OCI-LY7 (cell line): ENCODE measurements around the gene IL9R. TPM values are rescaled to one million over a fixed set of nuclear protein-coding genes. Genes with fewer than 3 reads are reported as not detected.
"Not testable (repeated sequence)": the region's sequence is repeated elsewhere in the genome, so short reads cannot be mapped to it uniquely, and the experiment has no call there.

Source experiments
- BruUV-seq: library from RNA; stranded (reverse); fragments of 400-500 nt; replicated peaks from 2 replicates; lab custom pipeline; 2021; lab: Mats Ljungman, UMichigan
- CTCF ChIA-PET: fragments of 300-600 bp; sonication (Branson Sonifier 250); formaldehyde crosslinking; loops from one replicate; lab custom pipeline; 2022; ENCODE audit warnings: antibody characterized with exemption; ENCODE audit not compliant: unreplicated experiment; lab: Charles Lee
- POLR2A ChIA-PET: fragments of 300-600 bp; sonication (Branson Sonifier 250); formaldehyde crosslinking; loops from one replicate; lab custom pipeline; 2022; ENCODE audit warnings: antibody characterized with exemption; lab: Charles Lee
- DNase-seq: peaks from one replicate; pipeline ENCODE4 v3.0.0-alpha.2; 2015; ENCODE audit warnings: low spot score
- H2AFZ ChIP-seq: fragments of 200-600 bp; sonication (generic), shearing (Covaris generic); 2 replicates; pipeline ENCODE4 v1.6.1; 2014; ENCODE audit warnings: mild to moderate bottlenecking, antibody characterized with exemption, low read length, moderate library complexity
- H3K27ac ChIP-seq: fragments of 200-600 bp; sonication (generic); 2 replicates; pipeline ENCODE4 v1.5.1; 2014; ENCODE audit warnings: mixed run types, low read depth, mild to moderate bottlenecking, moderate library complexity, low read length, inconsistent platforms; ENCODE audit not compliant: poor library complexity, severe bottlenecking
- H3K36me3 ChIP-seq: fragments of 200-600 bp; sonication (generic); 2 replicates; pipeline ENCODE4 v1.6.1; 2014; ENCODE audit warnings: mild to moderate bottlenecking, antibody characterized with exemption, low read length, moderate library complexity, mixed read lengths; ENCODE audit not compliant: insufficient read depth
- H3K4me1 ChIP-seq: fragments of 200-600 bp; sonication (generic); 2 replicates; pipeline ENCODE4 v1.5.1; 2014; ENCODE audit warnings: mild to moderate bottlenecking, low read length; ENCODE audit not compliant: insufficient read depth, poor library complexity, severe bottlenecking
- H3K4me2 ChIP-seq: fragments of 200-600 bp; sonication (generic); 2 replicates; pipeline ENCODE4 v1.6.1; 2014; ENCODE audit warnings: mild to moderate bottlenecking, low read length
- H3K4me3 ChIP-seq: fragments of 200-600 bp; sonication (generic); 2 replicates; pipeline ENCODE4 v1.5.1; 2014; ENCODE audit warnings: mild to moderate bottlenecking, low read depth, low read length; ENCODE audit not compliant: poor library complexity, severe bottlenecking
- H3K79me2 ChIP-seq: fragments of 200-600 bp; sonication (generic); 2 replicates; pipeline ENCODE4 v1.6.1; 2016; ENCODE audit warnings: low read depth, mild to moderate bottlenecking, low read length, moderate library complexity, mixed read lengths; ENCODE audit not compliant: insufficient read depth
- H3K9me2 ChIP-seq: fragments of 200-600 bp; sonication (generic); 2 replicates; pipeline ENCODE4 v1.6.1; 2016; ENCODE audit warnings: mild to moderate bottlenecking, low read length, mixed read lengths; ENCODE audit not compliant: insufficient read depth
- H3K9me3 ChIP-seq: fragments of 200-600 bp; sonication (generic); 2 replicates; pipeline ENCODE4 v1.6.1; 2014; ENCODE audit warnings: mild to moderate bottlenecking, mixed run types, low read length, mixed read lengths
- H4K20me1 ChIP-seq: fragments of 200-600 bp; sonication (generic); 2 replicates; pipeline ENCODE4 v1.6.1; 2014; ENCODE audit warnings: mild to moderate bottlenecking, antibody characterized with exemption, low read length, moderate library complexity, mixed read lengths; ENCODE audit not compliant: insufficient read depth
- EZH2phosphoT487 ChIP-seq: fragments of 200-600 bp; sonication (generic); IDR thresholded peaks from 2 replicates; pipeline ENCODE4 v1.6.1; 2018; ENCODE audit warnings: low read depth, borderline replicate concordance, mild to moderate bottlenecking, mixed run types, antibody characterized with exemption, low read length, moderate library complexity, mixed read lengths
- intact Hi-C: fragments of 100-400 bp; cut with micrococcal nuclease; formaldehyde crosslinking; loops from one replicate; pipeline ENCODE4 v1.10.0; 2022; ENCODE audit not compliant: unreplicated experiment
- total RNA-seq, 2 experiments: library from RNA; depleted of rRNA in 1 of 2; stranded (reverse); fragments of >200 nt in 1 of 2; shearing (Covaris generic) in 1 of 2; gene quantifications; 2 replicates each; pipeline ENCODE4 v1.2.3, GENCODE V29; 2014 to 2022
- TF ChIP-seq, protein P1 (sequence below): fragments of 200-600 bp; sonication (generic); conservative IDR thresholded peaks from 2 replicates; pipeline ENCODE4 v1.5.1; 2014; ENCODE audit warnings: mild to moderate bottlenecking, antibody characterized with exemption, low read length, moderate library complexity, mixed read lengths

The IL9R gene
- total RNA-seq, 2 experiments from 2014 or later, result 1.5 to 5.1 TPM

DNA sequence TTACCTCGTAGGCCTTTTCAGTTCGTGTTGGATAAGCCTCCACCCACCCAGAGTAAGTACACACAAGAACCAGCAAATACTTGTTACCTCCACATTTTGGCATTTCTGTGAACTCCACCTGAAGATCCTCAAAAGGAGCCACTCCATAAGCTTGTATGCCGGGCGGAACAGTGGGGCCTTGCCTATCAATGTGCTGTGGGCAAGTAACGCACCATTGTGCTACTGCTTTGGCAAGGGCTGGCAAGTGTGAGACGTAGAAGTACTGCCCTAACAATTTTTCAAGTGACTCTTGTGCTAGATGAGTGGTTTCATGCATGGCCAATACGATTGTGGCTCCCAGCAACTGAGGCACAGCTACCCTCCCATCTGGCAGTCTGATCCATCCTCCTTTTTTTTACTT is 25.3 kb upstream of the IL9R start:
- H3K4me1 ChIP-seq, DNase-seq, H3K4me3 ChIP-seq, intact Hi-C loops, H3K36me3 ChIP-seq, H3K27ac ChIP-seq, BruUV-seq, CTCF ChIA-PET, H3K79me2 ChIP-seq, H3K9me3 ChIP-seq, H2AFZ ChIP-seq, H4K20me1 ChIP-seq, H3K9me2 ChIP-seq, H3K4me2 ChIP-seq, POLR2A ChIA-PET: not testable (repeated sequence)

DNA sequence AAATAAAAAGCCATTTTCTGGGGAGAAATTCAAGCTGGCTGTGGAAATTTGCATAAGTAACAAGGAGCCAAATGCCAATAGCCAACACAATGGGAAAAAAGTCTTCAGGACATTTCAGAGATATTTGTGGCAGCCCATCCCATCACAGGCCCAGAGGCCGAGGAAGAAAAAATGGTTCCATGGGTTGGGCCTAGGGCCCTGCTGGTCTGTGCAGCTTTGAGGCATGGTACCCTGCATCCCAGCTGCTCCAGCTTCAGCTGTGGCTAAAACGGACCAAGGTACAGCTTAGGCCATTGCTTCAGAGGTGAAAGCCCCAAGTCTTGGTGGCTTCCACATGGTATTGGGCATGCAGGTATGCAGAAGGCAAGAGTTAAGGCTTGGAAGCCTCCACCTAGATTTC is 14.2 kb upstream of the IL9R start:
- BruUV-seq, result no TSS peak
- intact Hi-C loops, result no loop called here
- Histone ChIP-seq H3K9me2 (no peaks in the 10 kb centered on the region), H3K36me3 (no peaks in the 10 kb centered on the region), H3K27ac (no peak overlapping the region), H2AFZ (no peak overlapping the region), H3K4me1 (no peaks in the 10 kb centered on the region), H3K4me3 (no peak overlapping the region), H4K20me1 (no peaks in the 10 kb centered on the region), H3K79me2 (no peaks in the 10 kb centered on the region), H3K9me3 (no peaks in the 10 kb centered on the region), H3K4me2 (no peak overlapping the region)
- ChIA-PET CTCF (no interaction called here), POLR2A (no interaction called here)
- no peak for DNase-seq
- TF ChIP-seq, protein P1, sequence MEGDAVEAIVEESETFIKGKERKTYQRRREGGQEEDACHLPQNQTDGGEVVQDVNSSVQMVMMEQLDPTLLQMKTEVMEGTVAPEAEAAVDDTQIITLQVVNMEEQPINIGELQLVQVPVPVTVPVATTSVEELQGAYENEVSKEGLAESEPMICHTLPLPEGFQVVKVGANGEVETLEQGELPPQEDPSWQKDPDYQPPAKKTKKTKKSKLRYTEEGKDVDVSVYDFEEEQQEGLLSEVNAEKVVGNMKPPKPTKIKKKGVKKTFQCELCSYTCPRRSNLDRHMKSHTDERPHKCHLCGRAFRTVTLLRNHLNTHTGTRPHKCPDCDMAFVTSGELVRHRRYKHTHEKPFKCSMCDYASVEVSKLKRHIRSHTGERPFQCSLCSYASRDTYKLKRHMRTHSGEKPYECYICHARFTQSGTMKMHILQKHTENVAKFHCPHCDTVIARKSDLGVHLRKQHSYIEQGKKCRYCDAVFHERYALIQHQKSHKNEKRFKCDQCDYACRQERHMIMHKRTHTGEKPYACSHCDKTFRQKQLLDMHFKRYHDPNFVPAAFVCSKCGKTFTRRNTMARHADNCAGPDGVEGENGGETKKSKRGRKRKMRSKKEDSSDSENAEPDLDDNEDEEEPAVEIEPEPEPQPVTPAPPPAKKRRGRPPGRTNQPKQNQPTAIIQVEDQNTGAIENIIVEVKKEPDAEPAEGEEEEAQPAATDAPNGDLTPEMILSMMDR, result no peak
- TF ChIP-seq EZH2phosphoT487, result no peak

DNA sequence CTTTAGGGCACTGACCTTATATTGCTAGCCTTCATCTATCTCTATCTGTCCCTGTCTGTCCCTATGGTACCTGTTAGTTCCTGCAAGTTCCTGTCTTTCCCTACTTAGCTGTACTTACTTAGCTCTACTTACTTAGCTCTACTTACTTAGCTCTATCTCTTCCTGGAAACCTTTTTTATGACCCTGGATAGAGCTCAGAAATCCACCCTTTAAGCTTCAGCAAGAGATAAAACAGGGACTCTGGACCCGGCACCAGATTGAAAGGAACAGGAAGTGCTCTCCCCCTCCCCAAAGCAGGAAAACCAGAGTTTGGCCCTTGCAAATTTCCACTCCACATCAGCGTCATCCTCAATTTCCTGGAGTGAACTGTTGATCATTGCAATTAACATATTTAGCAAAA is 12.3 kb upstream of the IL9R start:
- Histone ChIP-seq H3K4me2 (no peak overlapping the region), H3K27ac (no peak overlapping the region), H3K79me2 (no peaks in the 10 kb centered on the region), H2AFZ (no peak overlapping the region), H4K20me1 (no peaks in the 10 kb centered on the region), H3K9me3 (no peaks in the 10 kb centered on the region), H3K4me1 (no peaks in the 10 kb centered on the region), H3K36me3 (no peaks in the 10 kb centered on the region), H3K4me3 (no peak overlapping the region), H3K9me2 (no peaks in the 10 kb centered on the region)
- no peak for DNase-seq
- ChIA-PET POLR2A (no interaction called here), CTCF (no interaction called here)
- no TSS peak for BruUV-seq
- TF ChIP-seq, protein P1, result no peak
- TF ChIP-seq EZH2phosphoT487, result no peak
- intact Hi-C loops, result no loop called here

DNA sequence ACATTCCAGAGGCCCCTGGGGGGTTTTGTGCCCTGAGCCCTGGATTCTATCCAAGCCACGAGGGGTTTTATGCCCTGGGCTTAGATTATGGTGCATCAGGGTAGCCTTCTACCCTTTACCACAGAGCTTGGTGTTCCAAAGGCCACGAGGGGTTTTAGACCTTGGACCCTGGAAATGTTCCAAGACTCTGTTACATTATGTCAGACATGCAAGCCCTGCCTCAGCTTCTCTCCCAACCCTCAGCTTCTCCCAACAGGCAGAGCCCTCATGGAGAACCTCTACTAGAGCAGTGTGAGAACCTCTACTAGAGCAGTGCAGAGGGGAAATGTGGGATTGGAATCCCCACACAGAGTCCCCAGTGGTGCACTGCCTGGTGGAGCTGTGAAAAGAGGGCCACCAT is 10.5 kb upstream of the IL9R start:
- H3K9me3 ChIP-seq, H3K4me1 ChIP-seq, H2AFZ ChIP-seq, H3K4me2 ChIP-seq, H3K79me2 ChIP-seq, H4K20me1 ChIP-seq, H3K4me3 ChIP-seq, intact Hi-C loops, H3K9me2 ChIP-seq, CTCF ChIA-PET, DNase-seq, POLR2A ChIA-PET, H3K27ac ChIP-seq, H3K36me3 ChIP-seq, BruUV-seq: not testable (repeated sequence)
